Activated naive CD4-positive, alpha-beta T cell treated with anti-CD3 and anti-CD28 coated beads for 36 hours (primary cell): Measurements from ENCODE around the gene ADRB1. TPM values are rescaled to one million over a fixed set of nuclear protein-coding genes. Genes with fewer than 3 reads are reported as not detected.
A peak's percentile ranks its signal among the peaks of the same experiment; 100 is the strongest.

Source experiments
- CTCF ChIA-PET: fragments of 350-600 bp; sonication (Branson Sonifier 250); formaldehyde crosslinking; loops from one replicate; lab custom pipeline; 2021; ENCODE audit warnings: antibody characterized with exemption; lab: Charles Lee
- DNase-seq: peaks from one replicate; pipeline ENCODE4 v3.0.0-alpha.2; 2020
- H3K27ac Mint-ChIP-seq: one replicate; pipeline ENCODE4 v1.8.0; 2021; ENCODE audit warnings: mild to moderate bottlenecking, mixed read lengths
- H3K27me3 Mint-ChIP-seq: one replicate; pipeline ENCODE4 v1.8.0; 2021; ENCODE audit warnings: low read depth, mixed read lengths
- H3K36me3 Mint-ChIP-seq: one replicate; pipeline ENCODE4 v1.8.0; 2021; ENCODE audit warnings: low read depth, mixed read lengths
- H3K4me1 Mint-ChIP-seq: one replicate; pipeline ENCODE4 v1.8.0; 2021; ENCODE audit warnings: low read depth, mixed read lengths
- H3K4me3 Mint-ChIP-seq: one replicate; pipeline ENCODE4 v1.8.0; 2021; ENCODE audit warnings: mild to moderate bottlenecking, moderate library complexity, mixed read lengths
- H3K9me3 Mint-ChIP-seq: one replicate; pipeline ENCODE4 v1.8.0; 2021; ENCODE audit warnings: mixed read lengths
- intact Hi-C: fragments of 100-400 bp; cut with micrococcal nuclease; formaldehyde crosslinking; loops from one replicate; pipeline ENCODE4 v1.15.1; 2023
- total RNA-seq, 2 experiments: library from RNA; stranded (reverse); gene quantifications; one replicate each; pipeline ENCODE4 v1.2.3, GENCODE V29; 2021

The ADRB1 gene
- not detected for total RNA-seq

GRCh38 chr10:114043532-114044246 lies at the start of gene ADRB1:
Gene ADRB1, plus strand, starts transcription at chr10:114043866. Its CDS starts 267 bp downstream, at chr10:114044133.
- intact Hi-C loops: loop anchor here (1.0 kb wide), 1 partner anchor 18 kb away; no protein-coding TSS in a partner anchor
- H3K4me3 Mint-ChIP-seq: peak within 1 kb of the TSS; percentile 72
- peak; percentile 53 for DNase-seq
- no peak within 1 kb of the TSS for H3K27ac Mint-ChIP-seq
- no peaks in the 10 kb centered on the region for H3K9me3 Mint-ChIP-seq
- no peaks in the 10 kb centered on the region for H3K36me3 Mint-ChIP-seq
- CTCF ChIA-PET: no interaction called here
- H3K4me1 Mint-ChIP-seq: peaks cover 11% of the 10 kb centered on the region
- peaks cover 62% of the 10 kb centered on the region for H3K27me3 Mint-ChIP-seq

- peaks cover 5% of the 10 kb centered on the region for H3K4me1 Mint-ChIP-seq
- CTCF ChIA-PET: no interaction called here
- intact Hi-C loops: no loop called here
- DNase-seq: no peak
- no peak overlapping the region for H3K27ac Mint-ChIP-seq
- peaks cover 17% of the 10 kb centered on the region for H3K27me3 Mint-ChIP-seq
- no peak overlapping the region for H3K4me3 Mint-ChIP-seq
- no peaks in the 10 kb centered on the region for H3K9me3 Mint-ChIP-seq
- H3K36me3 Mint-ChIP-seq: no peaks in the 10 kb centered on the region
Measured at GRCh38 chr10:113995201-113995600, 48.5 kb upstream of the ADRB1 start.

DNA sequence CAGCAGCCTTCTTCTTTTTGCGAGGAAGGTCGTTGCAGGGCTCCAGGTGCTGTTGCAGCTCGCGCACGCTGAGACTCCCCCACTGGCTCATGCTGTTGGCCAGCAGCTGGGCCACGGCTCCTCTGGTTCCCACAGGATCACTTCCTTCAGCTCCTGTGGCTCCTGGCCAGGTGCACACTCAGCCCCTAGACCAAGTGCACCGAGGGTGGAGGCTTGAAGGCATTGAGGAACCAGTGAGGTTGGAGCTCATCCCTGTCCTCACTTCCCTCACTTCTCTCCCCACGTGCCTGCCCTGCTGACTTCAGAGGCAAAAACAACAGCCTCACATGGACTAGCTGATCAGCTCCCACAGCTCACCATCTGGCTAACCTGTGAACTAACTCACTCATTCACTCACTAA lies 46.2 kb upstream of the ADRB1 start:
- Mint-ChIP-seq H3K9me3 (no peaks in the 10 kb centered on the region), H3K4me1 (peaks cover 2% of the 10 kb centered on the region), H3K27ac (no peak overlapping the region), H3K4me3 (no peak overlapping the region), H3K27me3 (peaks cover 8% of the 10 kb centered on the region), H3K36me3 (no peaks in the 10 kb centered on the region)
- CTCF ChIA-PET: interaction anchor here (0.5 kb wide), 1 partner anchor 12 kb away, joined by 4 read pairs; no protein-coding TSS in a partner anchor
- DNase-seq: no peak
- intact Hi-C loops: no loop called here

DNA sequence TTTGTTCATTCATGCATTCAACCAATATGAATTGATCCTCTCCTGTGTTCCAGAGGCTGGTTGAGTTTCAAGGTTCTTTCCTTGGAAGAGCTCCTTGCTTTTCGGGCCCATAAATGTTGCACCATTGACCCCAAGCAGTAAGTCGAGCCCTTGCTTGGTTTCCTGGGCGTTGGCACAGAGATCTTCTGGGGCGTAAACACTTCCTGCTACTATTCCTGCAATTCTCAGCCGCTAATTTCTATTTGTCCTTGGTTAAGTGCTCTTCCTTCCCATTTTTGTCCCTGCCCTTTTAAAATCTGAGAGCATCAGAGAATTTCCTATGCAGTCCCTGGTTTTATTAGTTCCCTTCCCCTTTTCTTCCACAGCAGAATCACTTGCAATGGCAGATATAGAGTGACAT lies 44.1 kb upstream of the ADRB1 start:
- Mint-ChIP-seq H3K4me1 (peaks cover 2% of the 10 kb centered on the region), H3K27ac (no peak overlapping the region), H3K36me3 (no peaks in the 10 kb centered on the region), H3K4me3 (no peak overlapping the region), H3K27me3 (peaks cover 5% of the 10 kb centered on the region), H3K9me3 (no peaks in the 10 kb centered on the region)
- CTCF ChIA-PET: no interaction called here
- no peak for DNase-seq
- intact Hi-C loops: no loop called here

DNA sequence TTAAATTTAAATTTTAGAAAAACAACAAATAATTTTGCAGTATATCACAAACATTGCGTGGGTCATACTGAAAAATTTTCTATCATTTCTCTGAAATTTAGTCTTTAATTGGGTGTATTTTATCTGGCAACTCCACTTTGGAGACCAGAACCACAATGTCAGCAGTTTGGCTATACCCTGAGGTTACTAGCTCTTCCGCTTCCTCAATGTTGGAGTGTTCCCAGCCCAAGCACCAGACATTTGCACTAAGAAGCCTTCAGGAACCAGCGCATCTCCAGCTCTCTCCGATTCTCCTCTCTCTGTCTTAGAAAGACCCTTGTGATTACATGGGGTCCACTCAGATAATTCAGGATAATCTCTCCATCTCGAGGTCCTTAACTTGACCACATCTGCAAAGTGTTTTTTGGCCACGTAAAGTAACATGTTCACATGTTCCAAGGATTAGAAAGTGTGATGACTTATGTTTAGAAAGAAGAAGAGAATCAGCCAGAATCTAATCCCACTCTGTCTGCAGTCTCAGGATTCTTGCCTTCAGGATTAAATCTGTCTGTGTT lies 43.1 kb upstream of the ADRB1 start:
- no peak for DNase-seq
- H3K27ac Mint-ChIP-seq: no peak overlapping the region
- intact Hi-C loops: no loop called here
- CTCF ChIA-PET: no interaction called here
- no peaks in the 10 kb centered on the region for H3K9me3 Mint-ChIP-seq
- H3K36me3 Mint-ChIP-seq: no peaks in the 10 kb centered on the region
- no peak overlapping the region for H3K4me3 Mint-ChIP-seq
- H3K4me1 Mint-ChIP-seq: peaks cover 2% of the 10 kb centered on the region
- peaks cover 5% of the 10 kb centered on the region for H3K27me3 Mint-ChIP-seq

GRCh38 chr10:114002422-114002821 lies 41.2 kb upstream of the ADRB1 start:
- Mint-ChIP-seq H3K27me3 (peaks cover 3% of the 10 kb centered on the region), H3K9me3 (no peaks in the 10 kb centered on the region)
- intact Hi-C loops: no loop called here

GRCh38 chr10:114003161-114003941 lies 40.3 kb upstream of the ADRB1 start:
- no peak overlapping the region for H3K27ac Mint-ChIP-seq
- CTCF ChIA-PET: no interaction called here
- no peaks in the 10 kb centered on the region for H3K36me3 Mint-ChIP-seq
- H3K4me3 Mint-ChIP-seq: no peak overlapping the region
- H3K27me3 Mint-ChIP-seq: peaks cover 3% of the 10 kb centered on the region
- intact Hi-C loops: no loop called here
- H3K9me3 Mint-ChIP-seq: no peaks in the 10 kb centered on the region
- H3K4me1 Mint-ChIP-seq: peaks cover 2% of the 10 kb centered on the region
- DNase-seq: no peak

More at GRCh38 chr10:114002422-114002821, 41.2 kb upstream of the ADRB1 start:
- Mint-ChIP-seq H3K4me1 (peaks cover 2% of the 10 kb centered on the region), H3K36me3 (no peaks in the 10 kb centered on the region), H3K27ac (no peak overlapping the region), H3K4me3 (no peak overlapping the region)
- DNase-seq: no peak
- CTCF ChIA-PET: no interaction called here

DNA sequence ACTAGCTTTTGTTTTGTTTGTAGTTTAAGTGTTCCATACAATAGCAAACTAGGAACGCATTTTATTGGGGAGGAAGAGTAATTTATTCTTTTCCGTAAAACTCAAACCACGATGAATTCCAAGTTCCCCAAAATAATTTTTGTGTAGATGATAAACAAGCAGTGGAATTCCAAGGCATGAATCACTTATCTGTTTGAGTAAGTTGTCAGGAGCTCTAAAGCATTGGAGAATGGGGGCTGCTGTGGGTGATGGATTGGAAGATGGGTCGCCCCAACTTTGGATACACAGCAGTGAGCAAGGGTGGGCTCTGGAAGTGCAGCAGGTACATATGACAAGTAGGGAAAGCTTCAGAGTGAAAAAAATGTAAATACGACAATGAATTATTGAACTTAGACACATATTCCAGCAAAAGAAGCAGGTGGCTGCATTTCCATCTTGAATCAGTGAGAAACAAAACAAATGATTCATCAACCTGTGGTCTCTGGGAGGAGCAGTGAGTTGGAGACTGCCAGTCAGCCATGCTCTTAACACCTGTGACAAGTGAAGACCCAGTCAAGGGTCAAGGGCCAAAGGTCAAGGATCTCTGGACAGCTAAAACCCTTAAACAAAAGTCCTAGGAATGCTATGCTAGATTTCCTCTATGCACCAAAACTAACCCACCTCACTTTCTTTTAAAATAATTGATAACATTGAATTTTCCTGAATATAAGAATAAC lies 34.2 kb upstream of the ADRB1 start:
- no peak for DNase-seq
- Mint-ChIP-seq H3K27me3 (no peaks in the 10 kb centered on the region), H3K27ac (no peak overlapping the region), H3K4me1 (no peaks in the 10 kb centered on the region), H3K9me3 (no peaks in the 10 kb centered on the region), H3K4me3 (no peak overlapping the region), H3K36me3 (no peaks in the 10 kb centered on the region)
- intact Hi-C loops: no loop called here
- CTCF ChIA-PET: interaction anchor here (0.7 kb wide), 1 partner anchor 12 kb away, joined by 4 read pairs; no protein-coding TSS in a partner anchor

DNA sequence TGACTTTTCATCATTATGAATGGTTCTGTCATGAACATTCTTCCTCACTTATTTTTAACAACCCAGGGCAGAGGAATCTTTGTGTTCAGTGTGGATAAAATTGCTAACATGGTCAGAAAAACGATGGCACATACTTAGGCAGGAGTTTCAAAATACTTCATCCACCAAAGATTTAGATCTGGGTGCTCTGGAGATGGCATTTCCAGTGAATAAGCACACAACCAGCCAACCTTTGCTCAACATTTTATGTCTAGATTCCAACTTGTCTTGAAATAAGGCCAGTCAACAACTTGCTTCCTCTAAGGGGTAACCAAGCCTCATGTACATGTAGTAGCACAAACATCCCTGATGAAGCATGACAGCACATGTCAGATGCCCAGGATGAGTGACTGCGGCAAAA lies 33.4 kb upstream of the ADRB1 start:
- Mint-ChIP-seq H3K9me3 (peaks cover under 1% of the 10 kb centered on the region), H3K4me1 (no peaks in the 10 kb centered on the region), H3K4me3 (no peak overlapping the region), H3K36me3 (no peaks in the 10 kb centered on the region), H3K27ac (no peak overlapping the region), H3K27me3 (no peaks in the 10 kb centered on the region)
- intact Hi-C loops: no loop called here
- no peak for DNase-seq
- CTCF ChIA-PET: no interaction called here

- Mint-ChIP-seq H3K4me1 (no peaks in the 10 kb centered on the region), H3K27ac (no peak overlapping the region), H3K9me3 (peaks cover 3% of the 10 kb centered on the region), H3K4me3 (no peak overlapping the region), H3K36me3 (no peaks in the 10 kb centered on the region), H3K27me3 (no peaks in the 10 kb centered on the region)
- DNase-seq: no peak
- intact Hi-C loops: no loop called here
- CTCF ChIA-PET: interaction anchor here (0.7 kb wide), 1 partner anchor 82 kb away, joined by 4 read pairs; no protein-coding TSS in a partner anchor
Measured at GRCh38 chr10:114012650-114013049, 31.0 kb upstream of the ADRB1 start.

DNA sequence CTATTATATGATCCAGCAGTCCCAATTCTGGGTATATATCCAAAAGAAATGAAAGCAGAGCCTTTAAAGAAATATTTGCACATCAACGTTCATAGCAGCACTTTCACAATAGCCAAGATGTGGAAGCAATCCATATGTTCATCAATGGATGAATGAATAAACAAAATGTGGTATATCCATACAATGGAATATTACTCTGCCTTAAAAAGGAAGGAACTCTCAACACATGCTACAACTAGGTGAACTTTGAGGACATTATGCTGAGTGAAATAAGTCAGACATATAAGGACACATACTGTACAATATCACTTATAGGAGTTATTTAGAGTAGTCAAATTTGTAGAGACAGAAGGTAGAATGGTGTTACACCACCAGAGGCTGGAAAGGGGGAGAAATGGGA lies 28.0 kb upstream of the ADRB1 start:
- Mint-ChIP-seq H3K9me3 (peaks cover 3% of the 10 kb centered on the region), H3K36me3 (no peaks in the 10 kb centered on the region), H3K27me3 (no peaks in the 10 kb centered on the region), H3K27ac (no peak overlapping the region), H3K4me3 (no peak overlapping the region), H3K4me1 (no peaks in the 10 kb centered on the region)
- intact Hi-C loops: no loop called here
- DNase-seq: no peak
- CTCF ChIA-PET: no interaction called here

- H3K4me3 Mint-ChIP-seq: no peak overlapping the region
- intact Hi-C loops: no loop called here
- H3K27ac Mint-ChIP-seq: no peak overlapping the region
- peaks cover 3% of the 10 kb centered on the region for H3K9me3 Mint-ChIP-seq
- CTCF ChIA-PET: no interaction called here
- H3K4me1 Mint-ChIP-seq: no peaks in the 10 kb centered on the region
- H3K36me3 Mint-ChIP-seq: no peaks in the 10 kb centered on the region
- no peak for DNase-seq
- H3K27me3 Mint-ChIP-seq: peaks cover 6% of the 10 kb centered on the region
Measured at GRCh38 chr10:114017271-114017670, 26.4 kb upstream of the ADRB1 start.
